Measurements from ENCODE around the gene HNRNPUL2.

GRCh38 chr11:62708793-62709192 lies 18.5 kb downstream of the HNRNPUL2 start:
- no peak for TF ChIP-seq CTCF (IDR thresholded peaks at IDR 0.05)
- TF ChIP-seq POLR2A (IDR thresholded peaks at IDR 0.05), result no peak
- no peak for TF ChIP-seq POLR2AphosphoS5 (IDR thresholded peaks at IDR 0.05)
